ENCODE data around the gene OR1D2.
"Not testable (repeated sequence)": the region's sequence is repeated elsewhere in the genome, so short reads cannot be mapped to it uniquely, and the experiment has no call there.

Gene OR1D2, protein sequence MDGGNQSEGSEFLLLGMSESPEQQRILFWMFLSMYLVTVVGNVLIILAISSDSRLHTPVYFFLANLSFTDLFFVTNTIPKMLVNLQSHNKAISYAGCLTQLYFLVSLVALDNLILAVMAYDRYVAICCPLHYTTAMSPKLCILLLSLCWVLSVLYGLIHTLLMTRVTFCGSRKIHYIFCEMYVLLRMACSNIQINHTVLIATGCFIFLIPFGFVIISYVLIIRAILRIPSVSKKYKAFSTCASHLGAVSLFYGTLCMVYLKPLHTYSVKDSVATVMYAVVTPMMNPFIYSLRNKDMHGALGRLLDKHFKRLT

GRCh38 chr17:3104322-3104721 is at the start of gene OR1D2:
Gene OR1D2 (minus strand): TSS chr17:3104422. CDS start chr17:3092996, 11,426 bp downstream.
- DNase-seq = no peak

DNA sequence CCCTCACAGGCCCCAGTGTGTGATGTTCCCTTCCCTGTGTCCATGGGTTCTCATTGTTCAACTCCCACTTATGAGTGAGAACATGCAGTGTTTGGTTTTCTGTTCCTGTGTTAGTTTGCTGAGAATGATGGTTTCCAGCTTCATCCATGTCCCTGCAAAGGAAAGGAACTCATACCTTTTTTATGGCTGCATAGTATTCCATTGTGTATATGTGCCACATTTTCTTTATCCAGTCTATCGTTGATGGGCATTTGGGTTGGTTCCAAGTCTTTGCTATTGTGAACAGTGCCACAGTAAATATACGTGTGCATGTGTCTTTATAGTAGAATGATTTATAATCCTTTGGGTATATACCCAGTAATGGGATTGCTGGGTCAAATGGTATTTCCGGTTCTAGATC is 33.3 kb upstream of the OR1D2 start:
- DNase-seq = not testable (repeated sequence)

- DNase-seq = no peak
These were observed 23.2 kb upstream of the OR1D2 start, which contains the start of gene OR1G1 for GRCh38 chr17:3127451-3127850. Gene OR1G1 (minus strand): TSS chr17:3127551. CDS start chr17:3127551, 0 bp downstream.

DNA sequence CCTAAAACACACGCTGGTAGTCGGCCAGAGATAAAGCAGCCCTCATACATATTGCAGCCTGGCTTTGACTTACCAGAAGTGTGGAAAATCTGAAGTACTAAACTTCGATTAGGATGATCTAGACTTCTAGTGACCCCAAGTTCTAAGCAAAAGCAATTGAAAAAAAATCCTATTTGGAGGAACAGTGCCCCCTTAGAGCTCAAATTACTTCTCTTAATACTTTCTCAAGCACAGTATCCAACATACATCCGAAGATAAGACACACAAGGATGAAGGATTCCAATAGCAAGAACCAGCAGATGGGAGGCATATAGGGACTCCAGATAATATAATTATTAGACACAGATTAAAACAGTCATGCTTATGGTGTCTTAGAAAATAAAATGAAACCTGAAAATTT is 30.4 kb downstream of the OR1D2 start:
- DNase-seq = not testable (repeated sequence)

DNA sequence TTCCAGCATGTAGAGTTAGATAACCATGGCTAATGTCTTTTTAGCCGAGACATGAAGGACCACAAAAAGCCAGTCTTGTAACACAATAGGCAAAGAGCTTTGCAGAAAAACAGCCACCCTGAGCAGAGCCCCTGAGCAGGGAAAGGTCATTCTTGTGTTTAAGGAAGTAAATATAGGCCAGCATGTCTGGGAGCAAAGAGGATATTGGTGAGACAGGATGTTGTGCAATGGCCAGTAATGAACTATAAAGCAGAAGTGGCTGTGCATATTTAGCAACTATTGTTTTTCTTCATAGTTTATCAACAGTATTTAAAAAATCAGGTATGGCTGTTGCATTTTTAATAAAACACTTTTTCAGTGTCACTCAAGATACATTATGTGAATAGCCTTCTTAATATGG is 39.0 kb downstream of the OR1D2 start:
- not testable (repeated sequence) for DNase-seq

- not testable (repeated sequence) for DNase-seq
These were observed 40.7 kb downstream of the OR1D2 start, which contains the start of gene OR1D5 for GRCh38 chr17:3063507-3063906. Gene OR1D5 (minus strand): TSS chr17:3063607. CDS start chr17:3063607, 0 bp downstream.

DNA sequence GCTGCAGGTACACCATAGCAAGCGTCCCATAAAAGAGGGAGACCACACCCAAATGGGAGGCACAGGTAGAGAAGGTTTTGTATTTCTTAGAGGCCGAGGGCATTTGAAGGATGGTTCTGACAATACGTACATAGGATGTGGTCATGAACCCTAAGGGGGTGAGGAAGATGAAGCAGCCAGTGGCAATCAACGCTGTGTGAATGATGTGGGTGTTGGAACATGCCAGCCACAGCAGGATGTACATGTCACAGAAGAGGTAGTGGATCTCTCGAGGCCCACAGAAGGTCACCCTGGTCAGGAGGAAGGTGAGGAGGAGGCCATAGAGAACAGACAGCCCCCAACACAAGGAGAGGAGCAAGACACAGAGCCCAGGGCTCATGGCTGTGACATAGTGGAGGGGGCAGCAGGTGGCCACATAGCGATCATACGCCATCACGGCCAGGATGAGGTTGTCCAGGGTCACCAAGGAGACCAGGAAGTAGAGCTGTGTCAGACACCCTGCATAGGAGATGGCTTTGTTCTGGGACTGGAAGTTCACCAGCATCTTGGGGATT is 41.3 kb downstream of the OR1D2 start:
- not testable (repeated sequence) for DNase-seq

DNA sequence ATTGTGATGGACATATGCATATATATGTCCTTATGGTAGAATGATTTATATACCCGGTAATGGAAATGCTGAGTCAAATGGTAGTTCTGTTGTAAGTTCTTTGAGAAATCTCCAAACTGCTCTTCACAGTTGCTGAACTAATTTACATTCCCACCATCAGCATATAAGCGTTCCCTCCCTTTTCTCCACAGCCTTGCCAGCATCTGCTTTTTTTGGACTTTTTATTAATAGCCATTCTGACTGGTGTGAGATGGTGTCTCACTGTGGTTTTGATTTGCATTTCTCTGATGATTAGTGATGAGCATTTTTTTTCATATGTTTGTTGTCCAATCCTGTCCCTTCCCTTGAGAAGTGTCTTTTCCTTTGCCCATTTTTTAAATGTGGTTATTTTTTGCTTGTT is 49.4 kb downstream of the OR1D2 start:
- DNase-seq = not testable (repeated sequence)

- no peak for DNase-seq
These were observed 54.4 kb downstream of the OR1D2 start for GRCh38 chr17:3049705-3050295.

DNA sequence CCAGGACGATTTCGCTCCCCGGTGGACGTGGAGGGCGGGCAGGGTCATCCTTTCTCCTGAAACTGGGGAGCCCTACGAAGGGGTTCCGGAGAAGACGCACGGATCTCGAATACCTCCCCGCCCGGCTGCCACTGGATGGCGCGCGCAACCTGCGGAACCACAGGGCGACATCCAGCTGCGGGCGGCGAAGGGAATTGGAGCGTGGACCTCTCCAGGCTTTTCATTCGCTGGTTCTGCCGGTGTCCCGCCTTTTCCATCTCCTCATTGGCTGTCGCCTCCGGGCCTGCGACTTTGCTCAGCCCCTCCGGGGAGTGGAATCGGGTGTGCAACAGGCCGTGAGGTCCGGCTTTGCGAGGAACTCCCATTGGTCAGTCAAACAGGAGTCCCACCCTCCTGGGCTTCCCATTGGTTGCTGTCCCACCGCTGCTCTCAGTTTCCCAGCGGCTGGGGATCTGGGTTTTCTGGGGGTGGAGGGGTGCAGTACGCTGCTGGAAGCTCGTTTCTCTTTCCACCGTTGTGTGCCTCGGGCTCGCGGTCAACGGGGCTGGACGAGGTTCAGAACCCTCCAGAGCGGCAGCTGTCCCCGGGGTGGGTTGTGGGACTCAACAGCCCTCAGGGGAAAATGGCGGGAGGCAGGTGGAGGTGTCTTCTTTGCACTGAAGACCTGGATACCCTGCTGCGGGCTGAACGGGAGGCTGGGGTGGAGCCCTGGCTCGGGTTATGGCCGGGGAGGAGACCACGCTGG is 55.3 kb downstream of the OR1D2 start:
- DNase-seq = peak; percentile 97

GRCh38 chr17:3046753-3047152 is 57.5 kb downstream of the OR1D2 start:
- DNase-seq = no peak

- no peak for DNase-seq
These were observed 60.4 kb downstream of the OR1D2 start for GRCh38 chr17:3043737-3044365.

DNA sequence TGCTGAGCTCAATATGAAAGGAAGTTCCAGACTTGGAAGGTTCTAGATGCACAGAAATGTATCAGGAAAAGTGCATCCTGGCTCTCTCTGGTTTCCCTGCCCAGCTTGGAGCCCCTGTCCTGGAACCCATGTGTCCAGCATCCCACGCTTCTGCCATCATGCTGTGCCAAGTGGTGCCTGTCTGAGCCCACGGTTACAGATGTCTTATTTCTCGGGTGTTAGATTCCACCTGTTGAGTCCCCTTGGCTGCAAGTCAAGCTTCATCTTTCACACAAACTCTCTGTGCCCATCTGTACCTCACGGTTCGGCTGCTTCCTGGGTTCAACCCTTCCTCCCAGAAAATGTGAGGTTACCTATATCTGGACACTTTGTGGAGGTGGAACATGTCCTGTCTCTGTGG is 63.3 kb downstream of the OR1D2 start:
- no peak for DNase-seq

- DNase-seq = no peak
These were observed 64.5 kb downstream of the OR1D2 start for GRCh38 chr17:3039736-3040135.

DNA sequence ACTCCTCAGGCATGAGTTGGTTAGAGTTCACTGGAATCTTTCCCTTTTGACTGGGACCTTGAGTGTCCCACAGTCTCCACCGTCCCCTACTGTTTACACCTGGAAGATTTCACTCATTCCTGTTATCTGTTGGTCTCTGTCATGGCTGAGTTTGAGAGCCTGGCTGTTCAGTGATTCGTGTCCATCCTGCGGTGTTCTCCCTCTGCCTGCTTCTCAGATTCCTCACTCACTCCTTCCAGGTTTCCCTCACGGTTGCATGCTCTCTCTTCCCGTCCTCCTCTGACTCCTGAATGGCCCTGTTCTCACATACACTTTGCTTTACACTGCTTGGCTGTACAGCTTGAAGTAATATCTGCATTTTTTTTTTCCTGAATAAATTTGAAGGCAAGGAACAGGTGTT is 65.3 kb downstream of the OR1D2 start:
- DNase-seq = no peak

Measured in NCI-H1930 (cell line).